SU-DHL-6 (cell line): Measurements from ENCODE around the gene PC.

Source experiments
- EZH2phosphoT487 ChIP-seq: fragments of 200-600 bp; sonication (generic), shearing (Covaris generic); conservative IDR thresholded peaks from 2 replicates; pipeline ENCODE4 v1.6.1; 2018; ENCODE audit warnings: mild to moderate bottlenecking, antibody characterized with exemption, low read length, moderate library complexity, mixed read lengths
- TF ChIP-seq, protein P1 (sequence below): fragments of 200-600 bp; sonication (generic); IDR thresholded peaks from one replicate; pipeline ENCODE4 v1.5.1; 2017; ENCODE audit warnings: antibody characterized with exemption, mild to moderate bottlenecking, low read length, moderate library complexity; ENCODE audit not compliant: insufficient read depth, poor library complexity, severe bottlenecking

GRCh38 chr11:66996609-66997273 is 38.6 kb upstream of the PC start:
- TF ChIP-seq, protein P1, sequence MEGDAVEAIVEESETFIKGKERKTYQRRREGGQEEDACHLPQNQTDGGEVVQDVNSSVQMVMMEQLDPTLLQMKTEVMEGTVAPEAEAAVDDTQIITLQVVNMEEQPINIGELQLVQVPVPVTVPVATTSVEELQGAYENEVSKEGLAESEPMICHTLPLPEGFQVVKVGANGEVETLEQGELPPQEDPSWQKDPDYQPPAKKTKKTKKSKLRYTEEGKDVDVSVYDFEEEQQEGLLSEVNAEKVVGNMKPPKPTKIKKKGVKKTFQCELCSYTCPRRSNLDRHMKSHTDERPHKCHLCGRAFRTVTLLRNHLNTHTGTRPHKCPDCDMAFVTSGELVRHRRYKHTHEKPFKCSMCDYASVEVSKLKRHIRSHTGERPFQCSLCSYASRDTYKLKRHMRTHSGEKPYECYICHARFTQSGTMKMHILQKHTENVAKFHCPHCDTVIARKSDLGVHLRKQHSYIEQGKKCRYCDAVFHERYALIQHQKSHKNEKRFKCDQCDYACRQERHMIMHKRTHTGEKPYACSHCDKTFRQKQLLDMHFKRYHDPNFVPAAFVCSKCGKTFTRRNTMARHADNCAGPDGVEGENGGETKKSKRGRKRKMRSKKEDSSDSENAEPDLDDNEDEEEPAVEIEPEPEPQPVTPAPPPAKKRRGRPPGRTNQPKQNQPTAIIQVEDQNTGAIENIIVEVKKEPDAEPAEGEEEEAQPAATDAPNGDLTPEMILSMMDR, result no peak
- TF ChIP-seq EZH2phosphoT487, result no peak
